ENCODE results near the gene PDIA3.

GRCh38 chr15:43791993-43792760, 45.9 kb downstream of the PDIA3 start, which contains the start of gene SERF2:
- TF ChIP-seq CTCF (IDR thresholded peaks at IDR 0.05) (no peak), POLR2AphosphoS5 (IDR thresholded peaks at IDR 0.05) (peak; percentile 99 to 100), POLR2A (IDR thresholded peaks at IDR 0.05) (peak; percentile 97 to 100 (median 98))
